ENCODE data around the gene ADAD2.

The ADAD2 gene
- total RNA-seq = 0 to 0.19 (median 0) reads per million in 9 experiments

DNA sequence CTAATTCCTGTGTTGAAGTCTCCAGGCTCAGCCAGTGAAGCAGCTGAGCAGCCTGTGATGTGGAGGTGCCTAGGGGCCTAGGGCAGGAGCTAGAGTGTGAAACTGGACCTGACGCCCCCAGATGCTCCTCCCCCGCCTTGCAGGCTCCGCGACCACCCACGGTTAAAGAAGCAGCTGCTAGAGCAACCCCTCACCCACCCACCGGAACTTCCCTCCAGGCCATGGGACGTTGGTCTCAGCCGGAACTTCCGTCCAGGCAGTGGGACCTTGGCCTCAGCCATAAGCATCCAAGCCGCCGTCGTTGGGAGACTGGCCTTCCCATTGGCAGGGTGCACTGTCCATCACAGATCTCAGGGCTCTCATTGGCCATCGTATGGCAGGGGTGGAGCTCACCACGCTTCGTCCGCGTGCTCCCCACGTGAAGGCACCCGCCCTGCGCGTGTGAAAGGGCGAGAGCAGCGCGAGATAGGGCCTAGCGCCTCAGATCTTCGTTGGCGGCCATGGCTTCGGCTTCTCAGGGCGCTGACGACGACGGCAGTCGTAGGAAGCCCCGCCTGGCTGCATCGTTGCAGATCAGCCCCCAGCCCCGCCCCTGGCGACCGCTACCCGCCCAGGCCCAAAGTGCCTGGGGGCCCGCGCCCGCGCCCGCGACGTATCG lies at the start of gene ADAD2:
Gene ADAD2 (plus strand): TSS at position 427 of the 658 bp plus-strand sequence. CDS start 74 bp downstream, at position 501.
- peaks cover 13 to 15% of the 10 kb centered on the region in 2 donors for H3K4me1 Mint-ChIP-seq (ENCODE audit: low read depth in 2 of 2)
- no peak within 1 kb of the TSS for H3K4me3 Mint-ChIP-seq
- peaks cover 0 to 9% of the 10 kb centered on the region in 2 donors for H3K27me3 Mint-ChIP-seq
- no peak within 1 kb of the TSS for H3K27ac Mint-ChIP-seq
- DNase-seq (no peak), ATAC-seq (replicated peaks) (no peak)
- H3K9me3 Mint-ChIP-seq = no peaks in the 10 kb centered on the region
- peaks cover 6% of the 10 kb centered on the region for H3K36me3 Mint-ChIP-seq (ENCODE audit: insufficient read depth)

DNA sequence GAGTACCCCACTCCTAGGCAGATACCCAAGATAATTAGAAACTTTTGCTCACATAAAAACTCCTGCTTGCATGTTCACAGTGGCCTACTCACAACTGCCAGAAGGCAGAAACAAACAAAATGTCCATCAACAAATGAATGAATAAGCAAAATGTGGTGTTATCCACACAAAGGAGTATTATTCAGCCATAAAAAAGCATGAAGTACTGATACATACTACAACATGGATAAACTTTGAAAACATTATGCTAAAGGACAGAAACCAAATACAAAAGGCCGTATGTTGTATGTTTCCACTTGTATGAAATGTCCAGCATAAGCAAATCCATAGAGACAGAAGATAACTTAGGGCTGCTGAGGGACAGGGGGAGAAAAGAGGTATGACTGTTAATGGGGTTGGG lies 47.9 kb upstream of the ADAD2 start:
- Mint-ChIP-seq H3K4me1 (ENCODE audit: low read depth in 2 of 2) (peaks cover 16 to 24% of the 10 kb centered on the region in 2 donors), H3K36me3 (ENCODE audit: insufficient read depth) (peaks cover 16% of the 10 kb centered on the region), H3K4me3 (peak overlapping the region in 1 of 2 donors; percentile 98), H3K27ac (no peak overlapping the region), H3K9me3 (no peaks in the 10 kb centered on the region), H3K27me3 (no peaks in the 10 kb centered on the region)
- DNase-seq (no peak), ATAC-seq (replicated peaks) (no peak)

DNA sequence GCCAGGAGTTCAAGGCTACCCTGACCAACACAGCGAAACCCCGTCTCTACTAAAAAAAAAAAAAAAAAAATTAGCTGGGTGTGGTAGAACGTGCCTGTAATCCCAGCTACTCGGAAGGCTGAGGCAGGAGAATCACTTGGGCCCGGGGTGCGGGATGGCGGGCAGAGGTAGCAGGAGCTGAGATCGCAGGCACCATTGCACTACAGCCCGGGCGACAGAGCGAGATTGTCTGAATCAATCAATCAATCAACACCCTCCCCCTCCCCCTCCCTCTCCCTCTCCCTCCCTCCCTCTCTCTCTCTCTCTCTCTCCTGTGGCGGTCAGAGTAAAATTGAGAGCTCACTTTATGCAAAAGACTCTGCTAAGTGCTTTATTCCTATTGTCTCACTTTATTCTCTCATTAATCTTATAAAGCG lies 47.2 kb upstream of the ADAD2 start:
- H3K4me1 Mint-ChIP-seq (ENCODE audit: low read depth in 2 of 2) = peaks cover 16 to 23% of the 10 kb centered on the region in 2 donors
- DNase-seq = no peak
- H3K36me3 Mint-ChIP-seq (ENCODE audit: insufficient read depth) = peaks cover 16% of the 10 kb centered on the region
- ATAC-seq (replicated peaks) = no peak
- peaks cover 0 to 6% of the 10 kb centered on the region in 2 donors for H3K27me3 Mint-ChIP-seq
- H3K4me3 Mint-ChIP-seq = peak overlapping the region; percentile 98
- peak overlapping the region; percentile 88 to 97 for H3K27ac Mint-ChIP-seq
- H3K9me3 Mint-ChIP-seq = no peaks in the 10 kb centered on the region

DNA sequence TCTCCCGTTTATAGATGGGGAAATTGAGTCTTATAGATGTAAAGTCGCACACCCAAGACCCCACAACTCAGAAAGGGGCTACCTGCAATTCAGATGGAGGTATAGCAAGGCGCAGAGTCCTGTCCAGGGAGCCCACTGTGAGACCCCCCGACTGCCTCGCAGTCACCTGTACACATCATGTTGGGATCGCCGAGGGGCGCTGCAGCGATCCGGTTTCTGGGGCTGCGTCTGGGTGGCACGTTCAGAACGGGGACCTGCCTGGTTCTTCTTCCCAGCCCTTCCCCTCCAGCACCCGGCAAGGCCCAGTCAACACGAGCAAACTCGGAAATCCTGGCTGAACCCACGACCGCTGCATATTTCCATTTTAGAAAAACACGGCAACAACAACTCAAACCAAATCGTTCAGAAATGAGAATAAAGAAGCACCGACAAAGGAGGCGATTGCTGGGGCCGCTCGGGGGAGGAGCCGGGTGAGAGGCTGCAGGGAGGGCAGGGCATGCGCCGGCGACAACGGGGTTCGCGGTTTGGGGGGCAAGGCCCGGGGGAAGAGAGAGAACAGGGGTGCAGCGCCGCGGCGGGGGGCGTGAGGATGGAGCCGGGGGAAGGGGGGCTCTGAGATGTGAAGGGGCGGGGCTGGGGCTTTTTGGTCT lies 46.6 kb upstream of the ADAD2 start:
- DNase-seq = peak; percentile 33 to 38 (median 35)

DNA sequence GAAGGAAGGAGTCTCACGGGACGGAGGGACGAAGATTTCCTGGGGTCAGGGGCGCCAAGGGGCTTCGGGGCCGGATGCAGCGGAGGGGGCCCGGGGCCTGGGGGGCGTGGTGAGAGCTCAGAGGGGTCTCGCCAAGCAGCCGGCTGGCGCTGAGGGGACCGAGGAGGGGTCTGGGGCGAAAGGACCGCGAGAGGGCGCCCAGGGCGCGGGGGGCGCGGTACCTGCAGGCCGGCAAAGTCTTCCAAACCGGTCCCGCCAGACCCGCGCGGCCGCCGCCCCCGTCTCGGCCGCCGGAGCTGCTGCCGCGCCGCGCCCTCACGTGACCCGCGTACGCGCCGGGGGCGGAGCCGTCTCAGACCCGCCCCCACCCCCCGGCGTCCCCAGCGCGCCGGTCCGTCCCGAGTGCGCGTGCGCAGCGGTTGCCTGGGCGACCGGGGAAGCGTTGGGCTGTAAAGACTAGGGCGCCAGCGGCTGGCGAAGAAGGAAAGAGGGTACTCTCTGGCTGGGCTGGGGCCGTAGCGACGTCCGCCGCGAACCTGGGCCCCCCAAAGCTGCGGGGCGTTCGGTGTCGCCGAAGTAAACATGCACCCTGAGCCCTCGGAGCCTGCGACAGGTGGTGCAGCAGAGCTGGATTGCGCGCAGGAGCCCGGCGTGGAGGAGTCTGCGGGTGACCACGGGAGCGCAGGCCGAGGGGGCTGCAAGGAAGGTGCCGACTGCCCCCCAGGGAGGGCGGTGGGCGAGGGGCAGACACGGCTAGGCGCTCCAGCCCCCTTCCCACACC lies 45.9 kb upstream of the ADAD2 start, which contains the start of the genes DNAAF1 and HSDL1:
Gene DNAAF1 (plus strand): TSS at position 450 of the 781 bp plus-strand sequence. CDS start 133 bp downstream, at position 583.
Gene HSDL1 (minus strand): TSS at position 319 of the 781 bp plus-strand sequence. CDS start 13,856 bp downstream, outside the sequence.
- DNase-seq (peak; percentile 93 to 96 (median 94)), ATAC-seq (replicated peaks) (peak; percentile 84)
- H3K9me3 Mint-ChIP-seq = no peaks in the 10 kb centered on the region
- H3K27ac Mint-ChIP-seq = peak within 1 kb of the TSS; percentile 88 to 97
- peak within 1 kb of the TSS; percentile 98 for H3K4me3 Mint-ChIP-seq
- H3K27me3 Mint-ChIP-seq = peaks cover 0 to 9% of the 10 kb centered on the region in 2 donors
- peaks cover 15% of the 10 kb centered on the region for H3K36me3 Mint-ChIP-seq (ENCODE audit: insufficient read depth)
- H3K4me1 Mint-ChIP-seq (ENCODE audit: low read depth in 2 of 2) = peaks cover 16 to 18% of the 10 kb centered on the region in 2 donors

More for the DNA sequence above, 46.6 kb upstream of the ADAD2 start:
- Mint-ChIP-seq H3K27ac (peak overlapping the region; percentile 88 to 97), H3K9me3 (no peaks in the 10 kb centered on the region), H3K4me1 (ENCODE audit: low read depth in 2 of 2) (peaks cover 16 to 18% of the 10 kb centered on the region in 2 donors), H3K36me3 (ENCODE audit: insufficient read depth) (peaks cover 16% of the 10 kb centered on the region), H3K4me3 (peak overlapping the region; percentile 98), H3K27me3 (peaks cover 0 to 9% of the 10 kb centered on the region in 2 donors)
- ATAC-seq (replicated peaks) = peak; percentile 65

DNA sequence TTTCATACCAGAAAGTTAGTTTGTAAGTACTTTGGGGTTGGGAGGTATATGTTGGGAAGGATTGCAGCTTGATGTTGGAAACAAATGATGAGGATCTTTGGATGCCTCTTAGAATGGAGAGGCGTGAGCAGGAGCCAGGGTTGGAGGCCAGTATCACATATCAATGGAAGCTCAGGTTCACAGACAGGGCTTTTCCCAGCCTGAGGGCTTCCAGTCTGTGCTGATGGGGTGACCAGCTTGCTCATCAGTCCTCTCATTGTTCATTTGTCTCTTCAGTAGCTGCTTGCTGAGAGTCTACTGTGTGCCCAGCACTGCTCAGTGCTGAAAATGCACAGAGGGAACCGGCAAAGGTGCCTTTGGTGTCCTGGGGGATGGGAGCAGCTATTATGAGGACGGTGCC lies 40.0 kb upstream of the ADAD2 start:
- no peak for DNase-seq
- Mint-ChIP-seq H3K4me1 (ENCODE audit: low read depth in 2 of 2) (no peaks in the 10 kb centered on the region), H3K27me3 (peaks cover 20 to 40% of the 10 kb centered on the region in 2 donors), H3K27ac (peak overlapping the region; percentile 12 to 59), H3K4me3 (no peak overlapping the region), H3K36me3 (ENCODE audit: insufficient read depth) (no peaks in the 10 kb centered on the region), H3K9me3 (no peaks in the 10 kb centered on the region)
- ATAC-seq (replicated peaks) = no peak

DNA sequence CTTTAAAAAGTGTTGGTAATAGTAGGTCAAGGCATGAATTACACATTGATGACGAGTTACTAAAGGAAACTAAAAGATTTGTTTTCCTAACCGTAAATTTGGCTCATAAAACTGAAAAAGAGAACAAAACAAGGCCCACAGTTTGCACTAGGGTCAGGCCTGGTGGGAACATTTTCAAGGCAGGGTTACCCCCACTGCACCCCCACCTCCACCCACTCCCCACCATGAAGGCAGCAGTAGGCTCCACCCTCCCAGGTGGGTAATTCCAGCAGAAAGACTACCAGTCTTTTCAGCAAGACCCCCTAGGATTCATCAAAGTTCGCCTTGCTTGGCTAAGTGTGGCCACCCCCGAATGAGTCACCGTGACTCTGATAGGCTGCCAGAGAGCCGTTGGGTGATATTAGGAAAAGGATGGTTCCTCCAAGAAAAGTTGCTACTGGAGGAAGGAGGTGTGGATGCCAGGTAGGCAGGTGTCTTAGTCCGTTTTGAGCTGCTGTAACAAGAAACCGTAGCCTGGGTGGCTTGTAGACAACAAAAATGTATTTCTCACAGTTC lies 37.2 kb upstream of the ADAD2 start:
- no peak overlapping the region for H3K27ac Mint-ChIP-seq
- no peak overlapping the region for H3K4me3 Mint-ChIP-seq
- no peaks in the 10 kb centered on the region for H3K9me3 Mint-ChIP-seq
- no peaks in the 10 kb centered on the region for H3K4me1 Mint-ChIP-seq (ENCODE audit: low read depth in 2 of 2)
- no peak for ATAC-seq (replicated peaks)
- no peaks in the 10 kb centered on the region for H3K36me3 Mint-ChIP-seq (ENCODE audit: insufficient read depth)
- H3K27me3 Mint-ChIP-seq = peaks cover 46 to 62% of the 10 kb centered on the region in 2 donors
- no peak for DNase-seq

DNA sequence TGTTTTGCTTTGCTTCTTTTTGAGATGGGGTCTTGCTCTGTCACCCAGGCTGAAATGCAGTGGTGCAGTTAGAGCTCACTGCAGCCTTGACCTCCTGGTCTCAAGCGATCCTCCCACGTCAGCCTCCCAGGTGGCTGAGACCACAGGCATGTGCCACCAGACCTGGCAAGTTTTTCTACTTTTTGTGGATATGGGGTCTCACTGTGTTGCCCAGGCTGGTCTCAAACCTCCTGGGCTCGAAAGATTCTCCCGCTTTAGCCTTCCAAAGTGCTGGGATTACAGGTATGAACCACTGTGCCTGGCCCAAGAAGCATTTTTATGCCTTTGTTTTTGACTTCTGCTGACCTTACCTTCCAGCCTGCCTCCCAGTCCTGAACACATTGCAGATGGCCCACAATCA lies 35.7 kb upstream of the ADAD2 start:
- Mint-ChIP-seq H3K27ac (no peak overlapping the region), H3K4me3 (no peak overlapping the region), H3K27me3 (peaks cover 53 to 68% of the 10 kb centered on the region in 2 donors), H3K9me3 (no peaks in the 10 kb centered on the region), H3K4me1 (ENCODE audit: low read depth in 2 of 2) (no peaks in the 10 kb centered on the region), H3K36me3 (ENCODE audit: insufficient read depth) (no peaks in the 10 kb centered on the region)
- no peak for DNase-seq
- no peak for ATAC-seq (replicated peaks)

DNA sequence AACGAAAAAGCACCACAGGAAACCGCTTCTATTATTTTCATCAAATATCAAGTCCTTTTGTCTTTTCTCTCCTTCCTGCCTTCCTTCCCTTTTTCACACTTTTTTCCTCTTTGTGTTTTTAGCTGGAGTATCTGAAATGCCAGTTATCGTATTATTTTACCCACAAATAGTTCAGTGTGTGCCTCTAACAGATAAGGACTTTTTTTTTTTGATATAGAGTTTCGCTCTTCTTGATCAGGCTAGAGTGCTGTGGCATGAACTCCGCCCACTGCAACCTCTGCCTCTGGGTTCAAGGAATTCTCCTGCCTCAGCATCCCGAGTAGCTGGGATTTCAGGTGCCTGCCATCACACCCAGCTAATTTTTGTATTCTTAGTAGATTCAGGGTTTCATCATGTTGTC lies 35.2 kb upstream of the ADAD2 start:
- Mint-ChIP-seq H3K9me3 (no peaks in the 10 kb centered on the region), H3K36me3 (ENCODE audit: insufficient read depth) (no peaks in the 10 kb centered on the region)
- ATAC-seq (replicated peaks) = no peak

DNA sequence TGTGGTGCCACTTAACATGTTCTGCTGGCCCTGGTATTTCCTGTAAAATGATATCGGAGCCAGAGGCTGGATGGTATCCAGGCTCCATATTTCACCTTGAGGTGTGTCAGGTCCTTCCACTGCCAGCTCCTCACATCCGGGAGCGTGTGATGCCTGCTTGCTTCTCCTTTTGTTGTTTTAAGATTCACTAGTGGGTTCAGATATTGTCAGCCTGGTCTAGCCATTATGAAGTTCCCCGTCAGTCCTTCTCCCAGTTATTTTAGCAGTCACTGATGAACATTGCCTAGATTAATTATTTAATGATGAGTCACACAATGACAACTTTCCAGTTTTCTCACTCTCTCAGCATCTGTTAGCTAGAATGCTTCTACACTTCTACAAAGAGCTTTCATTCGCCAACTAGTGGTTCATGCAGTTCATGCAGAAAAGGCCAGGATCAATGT lies 34.6 kb upstream of the ADAD2 start:
- ATAC-seq (replicated peaks) (no peak), DNase-seq (no peak)
- Mint-ChIP-seq H3K27me3 (peaks cover 47 to 59% of the 10 kb centered on the region in 2 donors), H3K4me3 (no peak overlapping the region), H3K27ac (no peak overlapping the region), H3K9me3 (no peaks in the 10 kb centered on the region), H3K4me1 (ENCODE audit: low read depth in 2 of 2) (no peaks in the 10 kb centered on the region), H3K36me3 (ENCODE audit: insufficient read depth) (no peaks in the 10 kb centered on the region)

More for the DNA sequence above, 35.2 kb upstream of the ADAD2 start:
- DNase-seq = no peak
- H3K4me1 Mint-ChIP-seq (ENCODE audit: low read depth in 2 of 2) = no peaks in the 10 kb centered on the region
- H3K27ac Mint-ChIP-seq = no peak overlapping the region
- no peak overlapping the region for H3K4me3 Mint-ChIP-seq
- peaks cover 53 to 63% of the 10 kb centered on the region in 2 donors for H3K27me3 Mint-ChIP-seq

DNA sequence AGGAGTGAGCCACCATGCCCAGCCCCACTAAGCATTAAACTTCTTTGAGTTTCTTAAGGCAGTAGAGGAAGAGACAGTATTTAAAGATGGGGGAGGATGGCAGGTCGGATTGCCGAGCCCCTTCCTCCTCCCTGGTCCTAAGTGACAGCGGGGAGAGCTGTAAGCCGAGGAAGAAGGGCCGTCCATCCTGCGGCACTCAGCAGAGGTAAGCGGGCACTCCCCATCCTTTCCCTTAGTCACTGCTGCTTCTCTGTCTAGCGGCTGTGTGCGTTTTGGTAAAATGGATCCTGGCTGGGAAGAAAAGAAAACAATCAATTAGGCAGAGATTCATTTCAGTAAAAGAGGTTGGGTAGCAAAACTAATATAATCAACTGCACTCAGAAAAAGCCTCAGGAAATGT lies 31.9 kb upstream of the ADAD2 start:
- Mint-ChIP-seq H3K4me3 (no peak overlapping the region), H3K9me3 (no peaks in the 10 kb centered on the region), H3K36me3 (ENCODE audit: insufficient read depth) (no peaks in the 10 kb centered on the region), H3K4me1 (ENCODE audit: low read depth in 2 of 2) (no peaks in the 10 kb centered on the region), H3K27ac (no peak overlapping the region), H3K27me3 (peaks cover 39 to 65% of the 10 kb centered on the region in 2 donors)
- DNase-seq = no peak
- ATAC-seq (replicated peaks) = no peak

DNA sequence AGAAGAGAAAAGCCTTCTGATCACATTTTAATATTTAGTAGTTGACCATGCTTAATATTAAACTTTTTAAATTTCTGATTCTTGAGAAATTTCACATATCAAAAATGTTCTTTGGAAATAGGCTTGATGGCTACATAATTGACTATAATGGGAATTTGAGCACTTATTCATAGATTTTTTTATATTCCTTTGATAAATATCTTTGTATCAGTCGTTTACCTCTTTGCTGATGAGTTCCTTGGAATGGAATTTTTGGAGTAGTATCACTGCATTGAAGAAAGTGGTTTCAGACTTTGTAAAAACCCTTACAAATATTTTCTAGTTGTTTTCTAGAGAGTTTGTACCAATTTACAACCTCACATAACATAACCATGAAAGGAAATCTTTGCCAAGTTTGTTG lies 31.2 kb upstream of the ADAD2 start:
- DNase-seq (no peak), ATAC-seq (replicated peaks) (no peak)
- H3K36me3 Mint-ChIP-seq (ENCODE audit: insufficient read depth) = no peaks in the 10 kb centered on the region
- H3K4me3 Mint-ChIP-seq = no peak overlapping the region
- H3K27ac Mint-ChIP-seq = no peak overlapping the region
- H3K27me3 Mint-ChIP-seq = peaks cover 40 to 69% of the 10 kb centered on the region in 2 donors
- no peaks in the 10 kb centered on the region for H3K4me1 Mint-ChIP-seq (ENCODE audit: low read depth in 2 of 2)
- no peaks in the 10 kb centered on the region for H3K9me3 Mint-ChIP-seq

DNA sequence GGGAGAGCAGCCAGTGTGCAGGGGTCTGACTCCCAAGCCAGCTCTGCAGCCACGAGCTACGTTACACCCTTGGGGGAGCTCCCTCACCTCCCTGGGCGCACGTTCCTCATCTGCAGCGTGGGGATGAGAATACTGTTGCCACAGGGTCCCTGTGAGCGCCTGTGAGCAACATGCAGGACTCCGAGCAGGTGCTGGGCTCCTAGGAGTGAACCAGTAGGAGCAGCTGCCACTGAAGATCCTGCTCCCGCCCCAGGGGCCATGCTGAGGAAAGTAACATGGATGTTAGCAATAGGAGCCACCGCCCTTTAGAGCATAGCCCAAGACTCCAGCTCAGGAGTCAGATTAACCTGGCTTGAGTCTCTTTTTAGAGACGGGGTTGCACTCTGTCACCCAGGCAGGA lies 29.9 kb upstream of the ADAD2 start:
- peaks cover 44 to 70% of the 10 kb centered on the region in 2 donors for H3K27me3 Mint-ChIP-seq
- ATAC-seq (replicated peaks) (no peak), DNase-seq (no peak)
- H3K36me3 Mint-ChIP-seq (ENCODE audit: insufficient read depth) = no peaks in the 10 kb centered on the region
- H3K4me1 Mint-ChIP-seq (ENCODE audit: low read depth in 2 of 2) = no peaks in the 10 kb centered on the region
- no peaks in the 10 kb centered on the region for H3K9me3 Mint-ChIP-seq
- no peak overlapping the region for H3K27ac Mint-ChIP-seq
- H3K4me3 Mint-ChIP-seq = no peak overlapping the region

Measured in effector memory CD8-positive, alpha-beta T cell (primary cell).